HepG2 (cell line): ENCODE results near the gene KRTAP1-4. TPM values are rescaled to one million over a fixed set of nuclear protein-coding genes. Genes with fewer than 3 reads are reported as not detected.

Source experiments
- ATAC-seq: fragments of 200-7000 bp; cut with Tn5 transposase; 3 replicates; pipeline ENCODE4 v1.9.1; 2020; ENCODE audit warnings: mild to moderate bottlenecking, moderate library complexity
- BruUV-seq: library from RNA; stranded (reverse); fragments of 400-500 nt; replicated peaks from 2 replicates; lab custom pipeline; 2021; lab: Mats Ljungman, UMichigan
- CTCF ChIA-PET: fragments of 300-600 bp; formaldehyde crosslinking; extraction: SDS; loops from one replicate; lab custom pipeline; 2021; ENCODE audit warnings: low total read pairs, inconsistent platforms, low intra/inter-chr PET ratio; lab: Yijun Ruan, JAX
- POLR2A ChIA-PET: fragments of 350-600 bp; sonication (Branson Sonifier 250); formaldehyde crosslinking; loops from one replicate; lab custom pipeline; 2020; ENCODE audit warnings: antibody characterized with exemption, inconsistent platforms; lab: Yijun Ruan, JAX
- DNase-seq: peaks from one replicate; pipeline ENCODE4 v3.0.0-alpha.2; 2015; ENCODE audit warnings: low spot score
- FAIRE-seq: peaks from 3 replicates; lab custom pipeline; 2011; peaks lifted over from hg19 to GRCh38; lab: Jason Lieb, UNC
- H2AFZ ChIP-seq: one replicate; pipeline ENCODE4 v1.6.1; 2011; ENCODE audit warnings: low read length, inconsistent platforms
- H3K27ac ChIP-seq: fragments of 300-600 bp; 3 replicates; pipeline ENCODE4 v1.8.0; 2011; ENCODE audit warnings: mixed run types, mild to moderate bottlenecking, mixed read lengths, low read length, inconsistent platforms; ENCODE audit not compliant: insufficient read depth; ENCODE audit errors: extremely low read length
- H3K27me3 ChIP-seq, 2 experiments: fragments of 200-600 bp in 1 of 2; 2 replicates in 1 of 2; 3 replicates in 1 of 2; pipeline versions ENCODE4 v1.6.0 to v1.8.0; 2011; ENCODE audit warnings: low read length in 2 of 2, mild to moderate bottlenecking in 2 of 2, moderate library complexity in 2 of 2, inconsistent platforms in 1 of 2; ENCODE audit not compliant: insufficient read depth in 2 of 2, control insufficient read depth in 1 of 2
- H3K36me3 ChIP-seq, 2 experiments: fragments of 200-600 bp in 1 of 2; replicated peaks in 1 of 2; 2 replicates in 1 of 2; 3 replicates in 1 of 2; pipeline versions ENCODE4 v1.5.1 to v1.8.0; 2011; ENCODE audit warnings: low read length in 2 of 2, inconsistent platforms in 1 of 2; ENCODE audit not compliant: insufficient read depth in 2 of 2, control insufficient read depth in 1 of 2
- H3K4me1 ChIP-seq: 2 replicates; pipeline ENCODE4 v1.5.1; 2012; ENCODE audit warnings: low read length, inconsistent platforms; ENCODE audit not compliant: insufficient read depth
- H3K4me2 ChIP-seq: 2 replicates; pipeline ENCODE4 v1.6.0; 2011; ENCODE audit warnings: low read depth, low read length, inconsistent platforms
- H3K4me3 ChIP-seq, 3 experiments: fragments of 200-600 bp in 1 of 3; sonication (generic), shearing (Covaris generic) in 1 of 3; replicated peaks in 1 of 3; 2 replicates each; pipeline ENCODE4 v1.5.1; 2011 to 2016; ENCODE audit warnings: low read length in 3 of 3, inconsistent platforms in 2 of 3, low read depth in 2 of 3, mild to moderate bottlenecking in 2 of 3, control low read depth in 1 of 3, mixed read lengths in 1 of 3; ENCODE audit not compliant: insufficient read depth in 1 of 3
- H3K79me2 ChIP-seq: one replicate; pipeline ENCODE4 v1.6.1; 2011; ENCODE audit warnings: low read length, inconsistent platforms; ENCODE audit not compliant: insufficient read depth
- H3K9ac ChIP-seq: 2 replicates; pipeline ENCODE4 v1.6.0; 2011; ENCODE audit warnings: mild to moderate bottlenecking, low read depth, low read length, inconsistent platforms; ENCODE audit not compliant: insufficient read depth
- H3K9me3 ChIP-seq: 2 replicates; pipeline ENCODE4 v1.5.1; 2012; ENCODE audit warnings: mild to moderate bottlenecking, low read length
- H4K20me1 ChIP-seq: 2 replicates; pipeline ENCODE4 v1.6.0; 2011; ENCODE audit warnings: inconsistent platforms, mild to moderate bottlenecking, low read length, moderate library complexity; ENCODE audit not compliant: insufficient read depth
- BHLHE40 ChIP-seq: IDR thresholded peaks from 2 replicates; pipeline ENCODE4 v1.6.1; 2011; ENCODE audit warnings: low read length, improper control_type of control experiment
- DPF2 ChIP-seq: sonication (generic); formaldehyde crosslinking; IDR thresholded peaks from 2 replicates; pipeline ENCODE4 v1.4.0; 2020; ENCODE audit warnings: mild to moderate bottlenecking, low read depth, missing genetic modification reagents, borderline replicate concordance
- KDM2A ChIP-seq: sonication (generic); formaldehyde crosslinking; IDR thresholded peaks from 2 replicates; pipeline ENCODE4 v1.4.0; 2020; ENCODE audit warnings: low read depth, missing genetic modification reagents, borderline replicate concordance
- POGK ChIP-seq: sonication (generic); formaldehyde crosslinking; conservative IDR thresholded peaks from 2 replicates; pipeline ENCODE4 v1.8.0; 2022; ENCODE audit warnings: mild to moderate bottlenecking, moderate library complexity, missing genetic modification reagents
- ZBTB7B ChIP-seq: sonication (generic); formaldehyde crosslinking; IDR thresholded peaks from 2 replicates; pipeline ENCODE4 v1.4.0; 2020; ENCODE audit warnings: missing genetic modification reagents
- ZC3H13 ChIP-seq: sonication (generic); formaldehyde crosslinking; IDR thresholded peaks from 2 replicates; pipeline ENCODE4 v1.8.1; 2023; ENCODE audit warnings: mild to moderate bottlenecking, missing genetic modification reagents, moderate library complexity
- ZNF598 ChIP-seq: sonication (generic); formaldehyde crosslinking; IDR thresholded peaks from 2 replicates; pipeline ENCODE4 v1.5.1; 2020; ENCODE audit warnings: mild to moderate bottlenecking, missing genetic modification reagents, borderline replicate concordance
- ZNF790 ChIP-seq: sonication (generic); formaldehyde crosslinking; IDR thresholded peaks from 2 replicates; pipeline ENCODE4 v1.8.0; 2022; ENCODE audit warnings: missing genetic modification reagents, mild to moderate bottlenecking, borderline replicate concordance
- WGBS: methylation state at CpG from one replicate; pipeline ENCODE4 v1.1.6; 2017; ENCODE audit warnings: low lambda C conversion rate; 5-methylcytosine and 5-hydroxymethylcytosine counted together
- in situ Hi-C: cut with HindIII; loops from 2 replicates; pipeline ENCODE4 v1.10.0; 2017; ENCODE audit warnings: low pct_unique_long_range_greater_than_20kb; ENCODE audit not compliant: extremely low pct_ligation_motif_present
- intact Hi-C: fragments of 100-400 bp; cut with micrococcal nuclease; formaldehyde crosslinking; loops from one replicate; pipeline ENCODE4 v1.10.0; 2022; ENCODE audit not compliant: unreplicated experiment
- polyA plus RNA-seq, 8 experiments: library from polyadenylated mRNA; depleted of rRNA in 3 of 8; stranded (reverse) in 7 of 8; unstranded in 1 of 8; fragments of >200 nt; fragmentation: Illumina TruSeq in 4 of 8; extraction: Trizol in 4 of 8; gene quantifications; 2 replicates each; pipeline versions ENCODE4 v1.2.1 to v1.2.3, GENCODE V29; 2011 to 2016; ENCODE audit warnings: low read depth in 4 of 8, missing spikeins in 1 of 8, mixed read lengths in 1 of 8; ENCODE audit not compliant: insufficient read depth in 1 of 8
- total RNA-seq, 5 experiments: library from RNA; depleted of rRNA; stranded (reverse); fragments of >200 nt; fragmentation: Illumina TruSeq; extraction: Trizol; gene quantifications; 2 replicates each; pipeline ENCODE4 v1.2.3, GENCODE V29; 2016; ENCODE audit warnings: low read depth in 1 of 5

Gene KRTAP1-4
- total and polyA plus RNA-seq, 2 of the 13 experiments (the other 11 are each of a cell fraction or from before 2014, with no cell fraction given) = not detected

- POLR2A ChIA-PET = interaction anchor here (1.3 kb wide), 1 partner anchor 58 kb away, joined by 3 read pairs; no protein-coding TSS in a partner anchor
- no peak for ATAC-seq
- Histone ChIP-seq H3K27ac (no peak overlapping the region), H3K9me3 (no peaks in the 10 kb centered on the region), H2AFZ (no peak overlapping the region), H3K36me3 (no peaks in the 10 kb centered on the region), H3K27me3 (no peaks in the 10 kb centered on the region), H4K20me1 (no peaks in the 10 kb centered on the region), H3K4me1 (peaks cover 53% of the 10 kb centered on the region), H3K79me2 (no peaks in the 10 kb centered on the region)
- in situ Hi-C loops = no loop called here
- no TSS peak for BruUV-seq
- CTCF ChIA-PET = no interaction called here
- TF ChIP-seq ZBTB7B (CRISPR knock-in tag) (no peak), BHLHE40 (no peak), ZNF790 (CRISPR knock-in tag) (no peak), ZC3H13 (CRISPR knock-in tag) (no peak)
- TF ChIP-seq, all 625 proteins: peak for 0
- 84% methylated on average over 7 of the region's 7 CpGs for WGBS
- H3K4me2 ChIP-seq = no peak overlapping the region
- FAIRE-seq (no peak), DNase-seq (no peak)
- H3K4me3 ChIP-seq = no peak overlapping the region
- intact Hi-C loops = no loop called here
- H3K9ac ChIP-seq = no peak overlapping the region
Measured at GRCh38 chr17:41015454-41015853, 14.5 kb downstream of the KRTAP1-4 start.

GRCh38 chr17:41013606-41014005 lies 16.4 kb downstream of the KRTAP1-4 start:
- Histone ChIP-seq H4K20me1 (no peaks in the 10 kb centered on the region), H3K9me3 (no peaks in the 10 kb centered on the region), H3K4me3 (no peak overlapping the region), H3K27me3 (no peaks in the 10 kb centered on the region), H3K4me2 (no peak overlapping the region), H3K36me3 (no peaks in the 10 kb centered on the region), H3K79me2 (no peaks in the 10 kb centered on the region), H2AFZ (no peak overlapping the region), H3K4me1 (peaks cover 64% of the 10 kb centered on the region), H3K27ac (no peak overlapping the region), H3K9ac (no peak overlapping the region)
- CTCF ChIA-PET = no interaction called here
- no TSS peak for BruUV-seq
- 67% methylated on average over 1 of the region's 1 CpG for WGBS
- in situ Hi-C loops (no loop called here), intact Hi-C loops (no loop called here)
- ATAC-seq (no peak), FAIRE-seq (no peak), DNase-seq (no peak)
- POLR2A ChIA-PET = interaction anchor here (1.0 kb wide), 1 partner anchor 460 kb away, joined by 3 read pairs; no protein-coding TSS in a partner anchor
- TF ChIP-seq ZNF598 (CRISPR knock-in tag) (no peak), KDM2A (CRISPR knock-in tag) (no peak), DPF2 (no peak), POGK (no peak)
